ENCODE measurements around the gene USP48. TPM values are rescaled to one million over a fixed set of nuclear protein-coding genes. Genes with fewer than 3 reads are reported as not detected.

The USP48 gene
- total RNA-seq, 4 donors from 2014 or later: 35.4 to 198 (median 50.7) TPM

- TF ChIP-seq POLR2A (IDR thresholded peaks at IDR 0.05) (no peak), CTCF (IDR thresholded peaks at IDR 0.05) (no peak)
- Histone ChIP-seq H3K27ac (no peak overlapping the region), H3K9me3 (no peaks in the 10 kb centered on the region), H3K36me3 (peaks cover 0 to 25% (median 2%) of the 10 kb centered on the region in 3 donors), H3K4me1 (peaks cover 0 to 11% (median 3%) of the 10 kb centered on the region in 4 donors), H3K4me3 (no peak overlapping the region), H3K27me3 (no peaks in the 10 kb centered on the region)
- DNase-seq: no peak
Measured at GRCh38 chr1:21759182-21759581, 23.8 kb downstream of the USP48 start.

- TF ChIP-seq CTCF (IDR thresholded peaks at IDR 0.05) (no peak), POLR2A (IDR thresholded peaks at IDR 0.05) (no peak)
- Histone ChIP-seq H3K27ac (no peak overlapping the region), H3K4me3 (no peak overlapping the region), H3K4me1 (peaks cover 0 to 6% (median 3%) of the 10 kb centered on the region in 4 donors), H3K9me3 (no peaks in the 10 kb centered on the region), H3K36me3 (peaks cover 0 to 31% (median 2%) of the 10 kb centered on the region in 3 donors), H3K27me3 (no peaks in the 10 kb centered on the region)
- DNase-seq: no peak
Measured at GRCh38 chr1:21758614-21759013, 24.3 kb downstream of the USP48 start.

GRCh38 chr1:21756393-21757089, 26.4 kb downstream of the USP48 start:
- Histone ChIP-seq H3K27me3 (no peaks in the 10 kb centered on the region), H3K4me3 (no peak overlapping the region), H3K9me3 (no peaks in the 10 kb centered on the region), H3K27ac (no peak overlapping the region), H3K4me1 (peaks cover 0 to 6% (median 0%) of the 10 kb centered on the region in 4 donors), H3K36me3 (peaks cover 0 to 51% (median 2%) of the 10 kb centered on the region in 3 donors)
- TF ChIP-seq POLR2A (IDR thresholded peaks at IDR 0.05): no peak
- DNase-seq: no peak

- no peaks in the 10 kb centered on the region for H3K27me3 ChIP-seq
- H3K36me3 ChIP-seq: peaks cover 0 to 57% (median 2%) of the 10 kb centered on the region in 3 donors
- DNase-seq: no peak
- no peak for TF ChIP-seq CTCF (IDR thresholded peaks at IDR 0.05)
- no peak for TF ChIP-seq POLR2A (IDR thresholded peaks at IDR 0.05)
- no peaks in the 10 kb centered on the region for H3K9me3 ChIP-seq
- no peak overlapping the region for H3K27ac ChIP-seq
- no peaks in the 10 kb centered on the region for H3K4me1 ChIP-seq
- no peak overlapping the region for H3K4me3 ChIP-seq
Measured at GRCh38 chr1:21755067-21755466, 27.9 kb downstream of the USP48 start.

- no peak for DNase-seq
- Histone ChIP-seq H3K9me3 (no peaks in the 10 kb centered on the region), H3K4me3 (no peak overlapping the region), H3K4me1 (no peaks in the 10 kb centered on the region), H3K27me3 (no peaks in the 10 kb centered on the region), H3K27ac (no peak overlapping the region), H3K36me3 (peaks cover 0 to 57% (median 2%) of the 10 kb centered on the region in 3 donors)
- no peak for TF ChIP-seq CTCF (IDR thresholded peaks at IDR 0.05)
- no peak for TF ChIP-seq POLR2A (IDR thresholded peaks at IDR 0.05)
Measured at GRCh38 chr1:21754583-21754982, 28.4 kb downstream of the USP48 start.

GRCh38 chr1:21752186-21752585, 30.8 kb downstream of the USP48 start:
- Histone ChIP-seq H3K9me3 (no peaks in the 10 kb centered on the region), H3K27me3 (no peaks in the 10 kb centered on the region), H3K4me1 (no peaks in the 10 kb centered on the region), H3K27ac (no peak overlapping the region), H3K36me3 (peaks cover 0 to 76% (median 2%) of the 10 kb centered on the region in 3 donors), H3K4me3 (no peak overlapping the region)
- TF ChIP-seq POLR2A (IDR thresholded peaks at IDR 0.05) (no peak), CTCF (IDR thresholded peaks at IDR 0.05) (no peak)
- no peak for DNase-seq

All from Peyer's patch (tissue), 4 donors.